A673 (cell line): Measurements from ENCODE around the gene FTO. TPM values are rescaled to one million over a fixed set of nuclear protein-coding genes. Genes with fewer than 3 reads are reported as not detected.
"Not testable (repeated sequence)": the region's sequence is repeated elsewhere in the genome, so short reads cannot be mapped to it uniquely, and the experiment has no call there.

Source experiments
- BruUV-seq: library from RNA; stranded (reverse); fragments of 400-500 nt; replicated peaks from 2 replicates; lab custom pipeline; 2021; lab: Mats Ljungman, UMichigan
- CTCF ChIA-PET: fragments of 300-600 bp; sonication (Branson Sonifier 250); formaldehyde crosslinking; loops from one replicate; lab custom pipeline; 2022; ENCODE audit warnings: antibody characterized with exemption; lab: Charles Lee
- POLR2A ChIA-PET: fragments of 300-600 bp; sonication (Branson Sonifier 250); formaldehyde crosslinking; loops from one replicate; lab custom pipeline; 2022; ENCODE audit warnings: antibody characterized with exemption; ENCODE audit not compliant: low non-redundant PET; lab: Charles Lee
- DNase-seq: peaks from one replicate; pipeline ENCODE4 v3.0.0-alpha.2; 2015; ENCODE audit warnings: low spot score
- H3K27ac ChIP-seq: fragments of 200-600 bp; sonication (generic); 2 replicates; pipeline ENCODE4 v1.5.1; 2016; ENCODE audit warnings: mixed run types, low read depth, mild to moderate bottlenecking, mixed read lengths, antibody characterized with exemption, low read length; ENCODE audit not compliant: poor library complexity, severe bottlenecking
- H3K27me3 ChIP-seq: fragments of 200-600 bp; sonication (generic); replicated peaks from 2 replicates; pipeline ENCODE4 v1.6.1; 2017; ENCODE audit warnings: mixed run types, low read depth, mild to moderate bottlenecking, mixed read lengths, antibody characterized with exemption, low read length; ENCODE audit not compliant: insufficient read depth, poor library complexity
- H3K36me3 ChIP-seq: fragments of 200-600 bp; sonication (generic); 2 replicates; pipeline ENCODE4 v1.6.1; 2016; ENCODE audit warnings: mixed run types, mild to moderate bottlenecking, mixed read lengths, antibody characterized with exemption, low read length; ENCODE audit not compliant: insufficient read depth, poor library complexity, severe bottlenecking
- H3K4me1 ChIP-seq: fragments of 200-600 bp; sonication (generic); 2 replicates; pipeline ENCODE4 v1.6.1; 2017; ENCODE audit warnings: mixed run types, mild to moderate bottlenecking, mixed read lengths, antibody characterized with exemption, low read length; ENCODE audit not compliant: insufficient read depth, poor library complexity, severe bottlenecking
- H3K4me3 ChIP-seq: fragments of 200-600 bp; sonication (generic); 2 replicates; pipeline ENCODE4 v1.5.1; 2016; ENCODE audit warnings: low read depth, mixed run types, mild to moderate bottlenecking, mixed read lengths, low read length; ENCODE audit not compliant: poor library complexity, severe bottlenecking
- H3K9me3 ChIP-seq: fragments of 200-600 bp; sonication (generic); 2 replicates; pipeline ENCODE4 v1.6.1; 2016; ENCODE audit warnings: mixed run types, low read depth, mild to moderate bottlenecking, mixed read lengths, antibody characterized with exemption, low read length; ENCODE audit not compliant: poor library complexity, severe bottlenecking
- CTCF ChIP-seq: fragments of 300-800, 200-600 bp; sonication (generic); conservative IDR thresholded peaks from 2 replicates; pipeline ENCODE4 v1.5.1; 2017; ENCODE audit warnings: low read depth, mild to moderate bottlenecking, antibody characterized with exemption, low read length, moderate library complexity, mixed read lengths
- EZH2 ChIP-seq: fragments of 200-600 bp; sonication (generic); IDR thresholded peaks from 2 replicates; pipeline ENCODE4 v1.6.1; 2017; ENCODE audit warnings: borderline replicate concordance, low read depth, mild to moderate bottlenecking, mixed read lengths, antibody characterized with exemption, low read length; ENCODE audit not compliant: poor library complexity, severe bottlenecking
- intact Hi-C: fragments of 100-400 bp; cut with micrococcal nuclease; formaldehyde crosslinking; loops from one replicate; pipeline ENCODE4 v1.10.0; 2022; ENCODE audit not compliant: unreplicated experiment
- total RNA-seq: library from RNA; stranded (reverse); gene quantifications from 2 replicates; pipeline ENCODE4 v1.2.3, GENCODE V29; 2021

The FTO gene
- total RNA-seq, 1 experiment from 2014 or later = 73.4 TPM

- no peaks in the 10 kb centered on the region for H3K4me1 ChIP-seq
- H3K4me3 ChIP-seq = no peak overlapping the region
- POLR2A ChIA-PET = no interaction called here
- peaks cover 6% of the 10 kb centered on the region for H3K36me3 ChIP-seq
- no peaks in the 10 kb centered on the region for H3K27me3 ChIP-seq
- peak; percentile 24 for DNase-seq
- intact Hi-C loops = no loop called here
- H3K9me3 ChIP-seq = no peaks in the 10 kb centered on the region
- no TSS peak for BruUV-seq
- peak; percentile 30; the same call in 1 of the 2 replicates for TF ChIP-seq CTCF
- TF ChIP-seq EZH2 = no peak
- no peak overlapping the region for H3K27ac ChIP-seq
- CTCF ChIA-PET = no interaction called here
Measured at GRCh38 chr16:53692146-53692545, 11.8 kb upstream of the FTO start.

- TF ChIP-seq EZH2 (no peak), CTCF (no peak)
- Histone ChIP-seq H3K27me3 (no peaks in the 10 kb centered on the region), H3K27ac (no peak overlapping the region), H3K36me3 (peaks cover 4% of the 10 kb centered on the region), H3K4me1 (no peaks in the 10 kb centered on the region), H3K4me3 (no peak overlapping the region), H3K9me3 (no peaks in the 10 kb centered on the region)
- ChIA-PET CTCF (no interaction called here), POLR2A (no interaction called here)
- intact Hi-C loops = no loop called here
- DNase-seq = no peak
- no TSS peak for BruUV-seq
Measured at GRCh38 chr16:53693320-53693719, 10.6 kb upstream of the FTO start.

GRCh38 chr16:53695070-53695469 is 8.9 kb upstream of the FTO start:
- no peaks in the 10 kb centered on the region for H3K9me3 ChIP-seq
- BruUV-seq = no TSS peak
- ChIA-PET POLR2A (no interaction called here), CTCF (no interaction called here)
- peaks cover 4% of the 10 kb centered on the region for H3K36me3 ChIP-seq
- H3K27ac ChIP-seq = no peak overlapping the region
- H3K27me3 ChIP-seq = no peaks in the 10 kb centered on the region
- intact Hi-C loops = no loop called here
- no peak for TF ChIP-seq CTCF
- no peaks in the 10 kb centered on the region for H3K4me1 ChIP-seq
- DNase-seq = no peak
- no peak overlapping the region for H3K4me3 ChIP-seq

- POLR2A ChIA-PET, H3K27me3 ChIP-seq, H3K36me3 ChIP-seq, H3K4me3 ChIP-seq, BruUV-seq, H3K4me1 ChIP-seq, DNase-seq, H3K9me3 ChIP-seq, intact Hi-C loops, CTCF ChIA-PET, H3K27ac ChIP-seq: not testable (repeated sequence)
Measured at GRCh38 chr16:53698271-53698670, 5.7 kb upstream of the FTO start.
